22Rv1 (cell line): ENCODE results near the gene LRRC19.

Experiments used
- CTCF ChIP-seq: fragments of 450-650 bp; IDR thresholded peaks from 2 replicates; pipeline ENCODE4 v1.5.1; 2017; ENCODE audit warnings: mild to moderate bottlenecking
- ZFX ChIP-seq: fragments of 450-650 bp; IDR thresholded peaks from 2 replicates; pipeline ENCODE4 v1.6.1; 2017; ENCODE audit warnings: antibody characterized with exemption, borderline replicate concordance

GRCh38 chr9:27042476-27042875 lies 37.0 kb upstream of the LRRC19 start:
- TF ChIP-seq CTCF = no peak
- no peak for TF ChIP-seq ZFX
